CD4-positive, alpha-beta T cell (primary cell): ENCODE measurements around the gene TRERF1. TPM values are rescaled to one million over a fixed set of nuclear protein-coding genes. Genes with fewer than 3 reads are reported as not detected.
A peak's percentile ranks its signal among the peaks of the same experiment; 100 is the strongest.

Experiments
- ATAC-seq: fragments of 200-7000 bp; cut with Tn5 transposase; one replicate; pipeline ENCODE4 v1.10.0; 2022; ENCODE audit warnings: mild to moderate bottlenecking; ENCODE audit not compliant: poor library complexity
- CTCF ChIA-PET: fragments of 350-600 bp; sonication (Branson Sonifier 250); formaldehyde crosslinking; loops from one replicate; lab custom pipeline; 2021; ENCODE audit warnings: antibody characterized with exemption, inconsistent platforms; lab: Charles Lee
- POLR2A ChIA-PET: fragments of 350-600 bp; sonication (Branson Sonifier 250); formaldehyde crosslinking; loops from one replicate; lab custom pipeline; 2021; ENCODE audit warnings: antibody characterized with exemption, inconsistent platforms; lab: Charles Lee
- DNase-seq, 14 experiments: peaks; one replicate each; pipeline ENCODE4 v3.0.0-alpha.2; 2013 to 2020; ENCODE audit warnings: mixed read lengths in 2 of 14
- H3K27ac ChIP-seq, 2 donors: one replicate each; pipeline versions ENCODE4 v1.5.1 to v1.7.0; 2013; ENCODE audit warnings: low read length in 2 of 2, low read depth in 1 of 2, mild to moderate bottlenecking in 1 of 2
- H3K27me3 ChIP-seq, 2 experiments: 1 replicate in 1 of 2; 2 replicates in 1 of 2; pipeline versions ENCODE4 v1.6.1 to v1.7.0; 2013; ENCODE audit warnings: low read length in 2 of 2, control low read depth in 1 of 2, mild to moderate bottlenecking in 1 of 2, moderate library complexity in 1 of 2; ENCODE audit not compliant: insufficient read depth in 2 of 2, control insufficient read depth in 1 of 2
- H3K36me3 ChIP-seq: one replicate; pipeline ENCODE4 v1.6.1; 2013; ENCODE audit warnings: low read length, control low read depth; ENCODE audit not compliant: insufficient read depth
- H3K4me1 ChIP-seq: one replicate; pipeline ENCODE4 v1.6.1; 2013; ENCODE audit warnings: low read length, control low read depth; ENCODE audit not compliant: insufficient read depth
- H3K4me3 ChIP-seq: one replicate; pipeline ENCODE4 v1.5.1; 2013; ENCODE audit warnings: mild to moderate bottlenecking, low read length, moderate library complexity
- H3K9me3 ChIP-seq, 2 experiments: 1 replicate in 1 of 2; 2 replicates in 1 of 2; pipeline versions ENCODE4 v1.6.1 to v1.7.0; 2013; ENCODE audit warnings: low read length in 2 of 2, mild to moderate bottlenecking in 2 of 2, control low read depth in 1 of 2, moderate library complexity in 1 of 2; ENCODE audit not compliant: control insufficient read depth in 1 of 2, insufficient read depth in 1 of 2
- H3K27ac Mint-ChIP-seq: one replicate; pipeline ENCODE4 v1.8.0; 2020; ENCODE audit warnings: mixed read lengths
- H3K27me3 Mint-ChIP-seq: one replicate; pipeline ENCODE4 v1.8.0; 2021; ENCODE audit warnings: mixed read lengths
- H3K36me3 Mint-ChIP-seq: one replicate; pipeline ENCODE4 v1.8.0; 2021; ENCODE audit warnings: low read depth, mixed read lengths
- H3K4me1 Mint-ChIP-seq: one replicate; pipeline ENCODE4 v1.8.0; 2021; ENCODE audit warnings: low read depth, mixed read lengths
- H3K4me3 Mint-ChIP-seq: one replicate; pipeline ENCODE4 v1.8.0; 2020; ENCODE audit warnings: mild to moderate bottlenecking, mixed read lengths
- H3K9me3 Mint-ChIP-seq: one replicate; pipeline ENCODE4 v1.8.0; 2020; ENCODE audit warnings: mixed read lengths
- CTCF ChIP-seq: fragments of 200-600 bp; IDR thresholded peaks from one replicate; pipeline ENCODE4 v1.8.0; 2022; ENCODE audit warnings: antibody characterized with exemption, mild to moderate bottlenecking
- intact Hi-C, 2 experiments: fragments of 100-400 bp; cut with DNase I in 1 of 2; cut with micrococcal nuclease in 1 of 2; formaldehyde crosslinking; loops; one replicate each; pipeline versions ENCODE4 v1.15.1 to v1.9.0; 2023 to 2025; cut with DNase I, micrococcal nuclease
- total RNA-seq, 174 experiments: library from RNA in 2 of 174; stranded (reverse) in 2 of 174; gene quantifications; one replicate each; pipeline ENCODE4 v1.2.3 and lab custom pipeline; 2021 to 2026

Gene TRERF1
- total RNA-seq, 2 experiments from 2014 or later = 31.0 to 31.7 TPM

- Mint-ChIP-seq H3K27me3 (no peaks in the 10 kb centered on the region), H3K27ac (peak overlapping the region; percentile 70), H3K9me3 (no peaks in the 10 kb centered on the region), H3K4me1 (peaks cover 49% of the 10 kb centered on the region), H3K36me3 (peaks cover 33% of the 10 kb centered on the region), H3K4me3 (no peak overlapping the region)
- intact Hi-C loops = no loop called here
- no peak for TF ChIP-seq CTCF
- POLR2A ChIA-PET = interaction anchor here (0.7 to 1.1 kb wide), 2 partner anchors 110 to 173 kb away, joined by 3 to 6 read pairs; no protein-coding TSS in a partner anchor
- Histone ChIP-seq H3K27me3 (no peaks in the 10 kb centered on the region), H3K4me3 (no peak overlapping the region), H3K36me3 (peaks cover 6% of the 10 kb centered on the region), H3K4me1 (peaks cover 46% of the 10 kb centered on the region), H3K27ac (no peak overlapping the region), H3K9me3 (no peaks in the 10 kb centered on the region)
- CTCF ChIA-PET = interaction anchor here (1.2 kb wide), 1 partner anchor 19 kb away, joined by 3 read pairs; no protein-coding TSS in a partner anchor
- DNase-seq = no peak
- ATAC-seq = no peak
Observed at GRCh38 chr6:42279966-42280629, 171.6 kb downstream of the TRERF1 start.

- Histone ChIP-seq H3K36me3 (peaks cover 2% of the 10 kb centered on the region), H3K27me3 (no peaks in the 10 kb centered on the region), H3K9me3 (no peaks in the 10 kb centered on the region), H3K4me3 (no peak overlapping the region), H3K27ac (peak overlapping the region; percentile 0), H3K4me1 (peaks cover 46% of the 10 kb centered on the region)
- Mint-ChIP-seq H3K27ac (peak overlapping the region; percentile 70), H3K9me3 (no peaks in the 10 kb centered on the region), H3K36me3 (peaks cover 26% of the 10 kb centered on the region), H3K27me3 (no peaks in the 10 kb centered on the region), H3K4me1 (peaks cover 45% of the 10 kb centered on the region), H3K4me3 (peak overlapping the region; percentile 48)
- intact Hi-C loops = no loop called here
- peak; percentile 12 for ATAC-seq
- no peak for TF ChIP-seq CTCF
- POLR2A ChIA-PET = interaction anchor here (0.7 to 1.1 kb wide), 4 partner anchors 23 to 174 kb away, joined by 3 to 6 read pairs (median 4); no protein-coding TSS in a partner anchor
- DNase-seq = peak in 9 of 14 experiments; percentile 6 to 77 (median 22)
- CTCF ChIA-PET = interaction anchor here (1.2 to 2.9 kb wide), 2 partner anchors 18 to 268 kb away, joined by 3 to 13 read pairs; no protein-coding TSS in a partner anchor
Observed at GRCh38 chr6:42279144-42279781, 172.5 kb downstream of the TRERF1 start.

GRCh38 chr6:42278131-42278853, 173.4 kb downstream of the TRERF1 start:
- intact Hi-C loops = no loop called here
- ATAC-seq (peak; percentile 83), DNase-seq (peak in 7 of 14 experiments; percentile 9 to 61 (median 36))
- Histone ChIP-seq H3K4me1 (peaks cover 46% of the 10 kb centered on the region), H3K27ac (peak overlapping the region; percentile 0), H3K9me3 (no peaks in the 10 kb centered on the region), H3K4me3 (no peak overlapping the region), H3K36me3 (no peaks in the 10 kb centered on the region), H3K27me3 (no peaks in the 10 kb centered on the region)
- CTCF ChIA-PET = interaction anchor here (1.0 to 2.9 kb wide), 2 partner anchors 17 to 269 kb away, joined by 3 to 13 read pairs; no protein-coding TSS in a partner anchor
- Mint-ChIP-seq H3K9me3 (no peaks in the 10 kb centered on the region), H3K27ac (peak overlapping the region; percentile 70), H3K36me3 (peaks cover 19% of the 10 kb centered on the region), H3K4me3 (peak overlapping the region; percentile 2), H3K27me3 (no peaks in the 10 kb centered on the region), H3K4me1 (peaks cover 44% of the 10 kb centered on the region)
- no peak for TF ChIP-seq CTCF
- POLR2A ChIA-PET = interaction anchor here (0.9 to 1.0 kb wide), 2 partner anchors 13 to 112 kb away, joined by 3 to 7 read pairs; no protein-coding TSS in a partner anchor
